HG03097 (cell line): ENCODE data around the gene C1QTNF1.

Experiments
- ATAC-seq: cut with Tn5 transposase; IDR thresholded peaks from one replicate; pipeline ENCODE4 v1.9.1; 2021; ENCODE audit not compliant: unreplicated experiment, low FRiP score

C1QTNF1 gene

GRCh38 chr17:79038545-79039135, 14.7 kb downstream of the C1QTNF1 start:
- no peak for ATAC-seq

DNA sequence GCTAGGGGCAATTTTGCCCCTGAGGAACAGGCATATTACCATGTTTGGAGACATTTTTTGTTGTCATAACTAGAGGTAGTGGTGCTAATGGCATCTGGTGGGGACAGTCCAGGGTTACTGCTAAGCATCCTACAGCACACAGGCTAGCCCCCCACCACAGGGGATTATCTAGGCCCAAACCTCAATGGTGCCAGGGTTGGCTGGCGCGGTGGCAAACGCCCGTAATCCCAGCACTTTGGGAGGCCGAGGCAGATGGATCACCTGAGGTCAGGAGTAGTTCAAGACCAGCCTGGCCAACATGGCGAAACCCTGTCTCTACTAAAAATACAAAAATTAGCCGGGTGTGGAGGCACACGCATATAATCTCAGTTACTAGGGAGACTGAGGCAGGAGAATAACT, 15.2 kb downstream of the C1QTNF1 start:
- ATAC-seq = no peak

DNA sequence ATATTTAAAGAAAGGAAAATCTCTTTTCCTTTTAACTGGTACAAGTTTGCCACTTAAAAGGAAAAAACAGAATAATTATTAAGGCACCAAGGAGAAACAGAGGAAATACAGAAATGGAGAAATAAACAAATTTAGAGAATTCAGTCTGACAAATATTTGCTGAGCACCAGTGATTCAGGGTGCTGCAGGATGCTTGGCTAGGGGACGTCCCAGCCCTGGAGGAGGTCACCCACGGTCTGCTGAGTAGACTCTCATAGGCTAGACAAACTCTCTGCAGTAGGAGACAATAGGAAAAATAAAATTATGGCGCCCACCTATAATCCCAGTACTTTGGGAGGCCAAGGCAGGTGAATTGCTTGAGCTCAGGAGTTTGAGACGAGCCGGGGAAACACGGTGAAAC, 15.9 kb downstream of the C1QTNF1 start:
- no peak for ATAC-seq

DNA sequence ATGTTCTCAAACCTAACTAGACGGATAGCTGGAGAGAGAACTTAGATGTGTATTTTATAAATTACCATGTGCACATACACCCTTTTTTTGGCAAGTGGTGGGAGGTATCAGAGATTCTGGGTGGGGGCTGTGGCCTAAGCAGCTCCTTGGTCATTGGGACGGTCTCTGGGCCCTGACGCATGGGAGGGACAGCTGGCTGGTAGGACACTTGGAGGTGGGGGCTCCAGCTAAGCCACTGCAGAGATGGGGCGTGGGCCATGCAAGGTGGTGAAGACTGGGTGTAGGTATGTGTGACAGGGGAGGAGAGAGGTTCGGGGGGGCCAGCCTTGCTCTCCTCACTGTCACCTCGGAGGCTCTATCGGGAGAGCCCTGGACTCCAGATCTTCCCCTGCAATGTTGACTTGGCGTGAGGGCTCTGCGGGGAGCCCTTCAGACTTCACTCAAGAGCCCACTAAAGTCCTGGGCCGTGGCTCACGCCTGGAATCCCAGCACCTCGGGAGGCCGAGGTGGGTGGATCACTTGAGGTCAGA, 17.1 kb downstream of the C1QTNF1 start:
- ATAC-seq = no peak

DNA sequence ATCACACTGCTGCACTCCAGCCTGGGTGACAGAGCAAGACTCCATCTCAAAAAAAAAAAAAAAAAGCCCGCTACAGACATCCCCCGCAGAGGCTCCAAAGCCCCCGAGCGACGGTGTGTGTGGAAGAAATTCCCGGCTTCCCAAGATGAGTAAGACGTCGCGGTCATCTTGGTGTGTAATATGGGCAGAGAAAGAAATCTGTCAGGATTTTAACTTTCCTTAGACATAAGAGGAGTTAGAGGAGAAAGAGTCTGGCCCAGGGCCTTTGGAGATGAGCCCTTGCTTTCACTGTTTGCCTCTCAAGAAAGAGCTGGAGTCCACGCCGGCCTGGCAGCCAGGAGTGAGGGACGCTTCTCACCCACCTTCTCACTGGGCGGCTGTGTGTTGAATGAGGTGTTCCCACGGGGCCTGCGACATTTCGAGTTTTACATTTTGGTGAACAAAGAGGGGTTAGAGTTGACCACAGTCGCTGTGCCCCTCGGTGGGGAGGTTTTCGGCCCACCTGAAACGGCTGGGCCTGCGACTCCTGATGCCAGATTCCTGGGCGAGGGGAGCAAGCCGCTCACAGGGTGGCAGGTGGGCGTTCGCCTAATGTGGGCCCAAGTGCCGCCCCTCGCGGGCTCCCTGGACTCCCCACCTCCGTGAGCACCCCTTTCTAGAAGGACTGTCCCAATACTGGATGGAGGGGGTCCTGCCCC, 17.9 kb downstream of the C1QTNF1 start:
- no peak for ATAC-seq

DNA sequence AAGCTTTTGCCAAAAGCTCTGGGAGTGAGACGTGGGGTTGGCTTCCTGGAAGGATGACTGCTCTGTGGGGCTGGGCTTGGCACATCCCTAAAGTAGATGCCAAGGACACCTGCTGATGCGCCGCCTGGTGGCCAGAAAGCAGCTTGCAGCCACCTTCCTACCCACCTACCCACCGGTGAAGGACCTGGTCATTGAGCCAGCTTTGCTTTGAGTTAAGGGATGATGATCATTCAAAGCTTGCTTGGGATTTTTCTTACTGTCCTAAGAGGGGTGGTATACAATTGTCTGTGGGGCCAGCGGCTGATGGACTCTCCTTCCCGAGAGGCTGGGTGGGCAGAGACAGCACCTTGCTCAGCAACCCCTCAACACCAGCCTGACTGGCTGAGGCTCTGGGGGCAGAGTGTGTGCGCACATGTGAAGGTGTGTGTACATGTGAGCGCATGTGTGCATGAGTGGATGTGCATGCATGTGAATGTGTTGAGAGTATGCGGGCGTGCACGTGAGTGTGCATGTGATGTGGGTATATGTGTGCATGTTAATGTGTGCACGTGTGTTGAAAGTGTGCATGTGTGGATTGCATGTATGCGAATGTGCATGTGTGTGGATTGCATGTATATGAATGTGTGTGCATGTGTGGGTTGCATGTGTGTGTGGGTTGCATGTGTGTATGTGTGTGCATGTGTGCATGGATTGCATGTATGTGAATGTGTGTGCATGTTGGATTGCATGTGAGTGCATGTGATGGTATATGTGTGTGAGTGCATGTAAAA, 18.6 kb downstream of the C1QTNF1 start:
- ATAC-seq = no peak

GRCh38 chr17:79043191-79043930, 19.4 kb downstream of the C1QTNF1 start:
- ATAC-seq = no peak

DNA sequence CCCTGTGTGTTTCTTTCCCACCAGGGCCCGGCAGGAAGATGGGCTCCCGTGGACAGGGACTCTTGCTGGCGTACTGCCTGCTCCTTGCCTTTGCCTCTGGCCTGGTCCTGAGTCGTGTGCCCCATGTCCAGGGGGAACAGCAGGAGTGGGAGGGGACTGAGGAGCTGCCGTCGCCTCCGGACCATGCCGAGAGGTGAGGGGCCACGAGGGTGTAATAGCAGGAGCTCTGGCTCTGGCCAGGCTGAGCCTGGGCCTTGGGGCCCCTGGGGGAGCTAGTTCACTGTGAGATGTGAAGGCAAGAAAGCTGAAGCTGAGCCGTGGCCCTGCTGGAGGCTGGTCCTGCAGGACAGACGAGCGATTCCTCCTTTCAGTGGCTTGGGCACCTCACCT, 20.0 kb downstream of the C1QTNF1 start:
- ATAC-seq = no peak

- ATAC-seq = no peak
Measured at GRCh38 chr17:79044462-79044861, 20.5 kb downstream of the C1QTNF1 start.

DNA sequence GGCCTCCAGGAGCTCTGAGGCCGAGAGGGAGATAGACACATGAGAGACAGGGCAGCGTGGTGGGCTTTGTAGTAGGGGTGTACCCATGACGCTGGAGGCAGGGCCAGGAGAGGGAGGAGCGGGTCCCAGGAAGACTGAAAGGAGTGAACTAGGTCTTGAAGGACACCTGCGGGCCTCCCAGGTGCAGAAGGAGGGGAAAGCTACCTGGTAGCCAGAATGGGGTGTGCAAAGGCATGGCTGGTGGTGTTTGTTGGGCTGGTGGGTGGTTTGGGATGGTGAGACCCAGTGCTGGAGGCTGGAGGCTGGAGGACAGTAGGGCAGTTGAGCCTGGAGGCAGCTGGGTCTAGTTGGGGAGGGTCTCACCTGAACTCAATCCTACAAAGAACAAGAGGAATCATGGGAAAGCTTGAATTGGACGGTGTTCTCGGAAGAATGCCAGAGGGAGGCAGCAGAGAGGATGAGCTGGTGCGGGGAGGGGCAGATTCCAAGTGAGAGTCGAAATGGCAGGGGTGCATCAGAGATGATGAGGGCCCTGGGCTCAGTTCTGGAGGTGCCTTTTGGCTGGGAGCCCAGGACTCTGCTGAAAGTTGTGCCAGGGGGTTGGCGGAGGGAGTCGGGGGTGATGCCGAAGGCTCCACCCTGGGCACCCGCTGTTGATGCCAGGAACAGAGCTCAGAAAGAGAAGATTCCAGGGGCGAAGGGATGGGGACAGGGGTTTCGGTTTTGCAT, 21.2 kb downstream of the C1QTNF1 start:
- ATAC-seq = no peak

DNA sequence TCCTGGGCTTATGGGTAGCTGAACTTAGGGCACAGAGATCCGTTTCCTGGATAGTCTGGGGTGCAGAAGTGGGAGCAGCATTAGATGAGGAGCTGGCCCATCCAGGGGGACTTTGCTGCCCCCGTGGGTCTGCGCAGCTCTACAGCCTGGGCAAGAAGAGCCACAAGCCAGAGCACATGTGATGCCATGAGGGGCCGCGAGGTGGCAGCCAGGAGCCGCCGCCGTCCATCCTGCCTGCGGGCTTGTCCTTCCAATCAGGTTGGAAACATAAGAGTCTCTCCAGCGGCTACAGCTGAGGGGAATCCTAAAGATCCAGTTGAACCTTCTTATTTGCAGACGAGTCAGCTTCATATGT, 21.9 kb downstream of the C1QTNF1 start:
- ATAC-seq = no peak

DNA sequence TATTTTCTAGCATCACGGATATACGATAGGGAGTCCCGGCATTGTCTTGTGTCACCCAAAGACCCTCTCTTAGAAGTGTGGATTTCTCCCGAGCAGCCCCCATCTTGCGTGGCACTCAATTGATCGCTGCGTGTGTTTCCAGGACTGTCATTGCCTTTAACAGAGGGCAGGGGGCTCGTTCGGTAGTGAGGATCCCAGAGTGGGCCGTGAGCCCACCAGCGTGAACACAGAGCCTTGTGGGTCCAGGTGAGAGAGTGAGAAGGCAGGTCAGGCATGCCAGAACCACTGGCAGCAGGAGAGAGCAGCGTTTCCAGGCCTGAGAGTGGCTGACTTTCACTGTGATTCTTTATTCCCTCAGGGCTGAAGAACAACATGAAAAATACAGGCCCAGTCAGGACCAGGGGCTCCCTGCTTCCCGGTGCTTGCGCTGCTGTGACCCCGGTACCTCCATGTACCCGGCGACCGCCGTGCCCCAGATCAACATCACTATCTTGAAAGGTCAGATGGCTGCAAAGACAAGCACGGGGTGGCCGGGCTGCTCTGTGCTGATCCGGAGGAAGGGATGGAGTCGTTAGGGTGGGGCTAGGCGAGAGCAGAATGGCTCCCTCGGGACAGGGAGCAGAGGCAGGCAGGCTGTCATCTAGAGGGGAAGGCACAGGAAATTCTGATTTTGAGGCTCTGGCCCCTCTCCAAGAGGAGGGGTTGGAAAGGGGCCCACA, 22.4 kb downstream of the C1QTNF1 start:
- no peak for ATAC-seq

DNA sequence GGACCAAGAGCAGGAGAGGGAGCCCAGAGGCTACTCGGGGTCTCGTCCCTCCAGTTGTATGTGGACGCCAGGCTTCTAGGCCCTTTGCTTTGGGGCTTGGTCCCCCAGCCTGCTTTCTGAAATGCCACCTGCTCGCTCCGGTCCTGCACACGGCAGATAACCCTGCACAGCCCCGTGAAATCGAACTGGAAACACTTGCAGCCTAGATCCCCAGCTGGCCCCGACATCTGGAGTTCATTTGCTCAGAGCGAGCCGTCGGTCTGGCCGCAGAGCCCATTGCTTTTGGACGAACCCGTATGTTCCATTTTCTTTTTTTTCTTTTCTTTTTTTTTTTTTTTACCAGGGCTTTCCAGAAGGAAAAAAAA, 22.9 kb downstream of the C1QTNF1 start:
- no peak for ATAC-seq

DNA sequence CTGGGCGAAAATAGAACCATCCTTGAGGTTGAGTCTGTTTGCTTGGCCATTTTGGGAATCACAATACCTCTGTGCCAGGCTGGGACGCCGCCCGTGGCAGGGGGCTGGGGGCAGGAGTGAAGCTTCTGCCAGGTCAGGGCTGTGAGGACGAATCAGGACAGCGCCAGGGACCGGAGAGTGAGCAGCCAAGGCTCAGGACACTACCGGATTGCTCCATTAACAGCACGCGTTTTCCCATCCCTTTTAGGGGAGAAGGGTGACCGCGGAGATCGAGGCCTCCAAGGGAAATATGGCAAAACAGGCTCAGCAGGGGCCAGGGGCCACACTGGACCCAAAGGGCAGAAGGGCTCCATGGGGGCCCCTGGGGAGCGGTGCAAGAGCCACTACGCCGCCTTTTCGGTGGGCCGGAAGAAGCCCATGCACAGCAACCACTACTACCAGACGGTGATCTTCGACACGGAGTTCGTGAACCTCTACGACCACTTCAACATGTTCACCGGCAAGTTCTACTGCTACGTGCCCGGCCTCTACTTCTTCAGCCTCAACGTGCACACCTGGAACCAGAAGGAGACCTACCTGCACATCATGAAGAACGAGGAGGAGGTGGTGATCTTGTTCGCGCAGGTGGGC, 23.4 kb downstream of the C1QTNF1 start:
- ATAC-seq = no peak

DNA sequence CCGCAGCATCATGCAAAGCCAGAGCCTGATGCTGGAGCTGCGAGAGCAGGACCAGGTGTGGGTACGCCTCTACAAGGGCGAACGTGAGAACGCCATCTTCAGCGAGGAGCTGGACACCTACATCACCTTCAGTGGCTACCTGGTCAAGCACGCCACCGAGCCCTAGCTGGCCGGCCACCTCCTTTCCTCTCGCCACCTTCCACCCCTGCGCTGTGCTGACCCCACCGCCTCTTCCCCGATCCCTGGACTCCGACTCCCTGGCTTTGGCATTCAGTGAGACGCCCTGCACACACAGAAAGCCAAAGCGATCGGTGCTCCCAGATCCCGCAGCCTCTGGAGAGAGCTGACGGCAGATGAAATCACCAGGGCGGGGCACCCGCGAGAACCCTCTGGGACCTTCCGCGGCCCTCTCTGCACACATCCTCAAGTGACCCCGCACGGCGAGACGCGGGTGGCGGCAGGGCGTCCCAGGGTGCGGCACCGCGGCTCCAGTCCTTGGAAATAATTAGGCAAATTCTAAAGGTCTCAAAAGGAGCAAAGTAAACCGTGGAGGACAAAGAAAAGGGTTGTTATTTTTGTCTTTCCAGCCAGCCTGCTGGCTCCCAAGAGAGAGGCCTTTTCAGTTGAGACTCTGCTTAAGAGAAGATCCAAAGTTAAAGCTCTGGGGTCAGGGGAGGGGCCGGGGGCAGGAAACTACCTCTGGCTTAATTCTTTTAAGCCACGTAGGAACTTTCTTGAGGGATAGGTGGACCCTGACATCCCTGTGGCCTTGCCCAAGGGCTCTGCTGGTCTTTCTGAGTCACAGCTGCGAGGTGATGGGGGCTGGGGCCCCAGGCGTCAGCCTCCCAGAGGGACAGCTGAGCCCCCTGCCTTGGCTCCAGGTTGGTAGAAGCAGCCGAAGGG, 24.2 kb downstream of the C1QTNF1 start:
- no peak for ATAC-seq

- no peak for ATAC-seq
Measured at GRCh38 chr17:79048826-79049755, 25.1 kb downstream of the C1QTNF1 start.

DNA sequence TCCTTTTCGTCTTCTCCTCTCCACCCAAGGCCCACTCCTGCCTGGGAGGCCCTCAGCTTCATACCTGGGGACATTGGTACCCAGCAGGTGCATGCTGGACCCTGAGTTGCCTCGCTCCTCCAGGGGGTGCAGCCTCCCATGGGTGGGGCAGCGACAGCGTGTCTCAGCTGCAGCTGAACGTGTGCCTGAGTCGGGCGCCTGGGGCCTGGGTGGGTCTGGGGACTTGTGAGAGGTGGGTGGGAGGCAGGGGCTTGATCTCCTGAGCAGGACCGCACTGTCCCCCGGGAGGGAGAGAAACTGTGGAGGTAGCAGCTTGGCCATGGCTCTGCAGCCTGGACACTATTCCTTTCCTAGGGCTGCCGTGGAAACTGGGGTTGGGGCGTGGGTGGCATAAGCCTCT, 25.9 kb downstream of the C1QTNF1 start:
- ATAC-seq = no peak
